Measurements from ENCODE around the gene ARID5A.

- no peak for TF ChIP-seq CTCF (IDR thresholded peaks at IDR 0.05)
- TF ChIP-seq POLR2A (IDR thresholded peaks at IDR 0.05) = no peak
Observed at GRCh38 chr2:96522304-96523203, 14.0 kb upstream of the ARID5A start.
